ENCODE results near the gene VPS11. TPM values are rescaled to one million over a fixed set of nuclear protein-coding genes. Genes with fewer than 3 reads are reported as not detected.

VPS11 gene
- total RNA-seq, 1 donor from 2014 or later = 13.1 TPM

DNA sequence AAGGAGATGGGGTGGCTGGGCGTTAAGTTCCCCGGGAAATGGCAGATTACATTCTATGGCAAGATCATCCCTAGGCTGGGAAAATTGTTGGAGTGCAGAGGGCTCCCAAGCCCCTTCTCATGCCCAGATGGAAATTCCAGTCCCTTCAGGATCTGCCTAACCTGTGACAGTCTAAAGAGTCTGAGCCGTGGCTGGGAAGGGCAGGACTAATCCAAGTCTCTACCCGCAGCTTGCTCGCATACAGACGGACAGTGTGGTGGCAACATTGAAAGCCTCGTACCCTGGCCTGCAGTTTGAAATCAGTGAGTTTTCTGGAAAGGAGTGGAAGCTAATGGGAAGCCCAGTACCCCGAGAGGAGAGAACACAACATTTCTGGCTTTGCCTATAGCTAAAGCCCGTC is 20.8 kb downstream of the VPS11 start:
- TF ChIP-seq, protein P1, sequence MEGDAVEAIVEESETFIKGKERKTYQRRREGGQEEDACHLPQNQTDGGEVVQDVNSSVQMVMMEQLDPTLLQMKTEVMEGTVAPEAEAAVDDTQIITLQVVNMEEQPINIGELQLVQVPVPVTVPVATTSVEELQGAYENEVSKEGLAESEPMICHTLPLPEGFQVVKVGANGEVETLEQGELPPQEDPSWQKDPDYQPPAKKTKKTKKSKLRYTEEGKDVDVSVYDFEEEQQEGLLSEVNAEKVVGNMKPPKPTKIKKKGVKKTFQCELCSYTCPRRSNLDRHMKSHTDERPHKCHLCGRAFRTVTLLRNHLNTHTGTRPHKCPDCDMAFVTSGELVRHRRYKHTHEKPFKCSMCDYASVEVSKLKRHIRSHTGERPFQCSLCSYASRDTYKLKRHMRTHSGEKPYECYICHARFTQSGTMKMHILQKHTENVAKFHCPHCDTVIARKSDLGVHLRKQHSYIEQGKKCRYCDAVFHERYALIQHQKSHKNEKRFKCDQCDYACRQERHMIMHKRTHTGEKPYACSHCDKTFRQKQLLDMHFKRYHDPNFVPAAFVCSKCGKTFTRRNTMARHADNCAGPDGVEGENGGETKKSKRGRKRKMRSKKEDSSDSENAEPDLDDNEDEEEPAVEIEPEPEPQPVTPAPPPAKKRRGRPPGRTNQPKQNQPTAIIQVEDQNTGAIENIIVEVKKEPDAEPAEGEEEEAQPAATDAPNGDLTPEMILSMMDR (conservative IDR thresholded peaks at IDR 0.05; ENCODE audit: low read depth, low read length) = no peak
- DNase-seq (ENCODE audit: low read depth) = no peak
- no peak overlapping the region for H3K4me3 ChIP-seq (ENCODE audit: low read depth, low read length)

DNA sequence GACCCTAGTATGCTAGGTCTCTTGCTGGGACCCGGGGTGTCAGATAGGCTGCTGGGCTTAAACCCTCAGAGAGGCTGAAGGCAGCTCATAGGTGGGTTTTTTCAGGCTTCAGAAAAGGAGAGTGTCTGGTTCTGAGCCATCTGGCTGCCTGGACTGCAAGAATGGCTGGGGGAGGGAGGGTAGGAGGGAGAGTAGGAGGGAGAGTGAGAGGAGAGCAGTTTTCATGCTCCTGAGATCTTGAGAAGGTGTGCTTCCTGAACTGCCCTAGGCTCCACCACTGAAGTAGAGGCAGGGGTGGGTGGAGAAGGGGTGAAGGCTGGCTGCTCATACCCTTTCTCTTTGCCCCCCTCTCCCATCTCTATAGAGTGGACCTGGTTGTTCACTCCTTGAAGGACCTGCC is 21.7 kb downstream of the VPS11 start:
- TF ChIP-seq, protein P1 (conservative IDR thresholded peaks at IDR 0.05; ENCODE audit: low read depth, low read length) = no peak
- no peak overlapping the region for H3K4me3 ChIP-seq (ENCODE audit: low read depth, low read length)
- DNase-seq (ENCODE audit: low read depth) = no peak

DNA sequence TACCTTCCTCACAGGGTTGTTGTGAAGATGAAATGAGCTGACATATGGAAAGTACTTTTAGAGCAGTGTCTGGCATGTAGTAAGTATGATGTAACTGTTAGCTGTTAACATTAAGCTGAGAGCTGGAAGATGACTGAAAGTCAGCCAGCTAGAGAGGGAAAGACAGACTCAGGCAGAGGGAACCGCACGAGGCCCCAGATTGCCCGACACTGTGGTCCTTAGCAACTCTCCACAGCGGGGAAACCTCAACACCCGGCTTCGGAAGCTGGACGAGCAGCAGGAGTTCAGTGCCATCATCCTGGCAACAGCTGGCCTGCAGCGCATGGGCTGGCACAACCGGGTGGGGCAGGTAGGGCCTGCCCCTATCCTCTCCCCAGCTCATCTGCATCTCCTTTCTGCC is 23.6 kb downstream of the VPS11 start:
- DNase-seq (ENCODE audit: low read depth) = no peak
- TF ChIP-seq, protein P1 (conservative IDR thresholded peaks at IDR 0.05; ENCODE audit: low read depth, low read length) = no peak
- H3K4me3 ChIP-seq (ENCODE audit: low read depth, low read length) = no peak overlapping the region

DNA sequence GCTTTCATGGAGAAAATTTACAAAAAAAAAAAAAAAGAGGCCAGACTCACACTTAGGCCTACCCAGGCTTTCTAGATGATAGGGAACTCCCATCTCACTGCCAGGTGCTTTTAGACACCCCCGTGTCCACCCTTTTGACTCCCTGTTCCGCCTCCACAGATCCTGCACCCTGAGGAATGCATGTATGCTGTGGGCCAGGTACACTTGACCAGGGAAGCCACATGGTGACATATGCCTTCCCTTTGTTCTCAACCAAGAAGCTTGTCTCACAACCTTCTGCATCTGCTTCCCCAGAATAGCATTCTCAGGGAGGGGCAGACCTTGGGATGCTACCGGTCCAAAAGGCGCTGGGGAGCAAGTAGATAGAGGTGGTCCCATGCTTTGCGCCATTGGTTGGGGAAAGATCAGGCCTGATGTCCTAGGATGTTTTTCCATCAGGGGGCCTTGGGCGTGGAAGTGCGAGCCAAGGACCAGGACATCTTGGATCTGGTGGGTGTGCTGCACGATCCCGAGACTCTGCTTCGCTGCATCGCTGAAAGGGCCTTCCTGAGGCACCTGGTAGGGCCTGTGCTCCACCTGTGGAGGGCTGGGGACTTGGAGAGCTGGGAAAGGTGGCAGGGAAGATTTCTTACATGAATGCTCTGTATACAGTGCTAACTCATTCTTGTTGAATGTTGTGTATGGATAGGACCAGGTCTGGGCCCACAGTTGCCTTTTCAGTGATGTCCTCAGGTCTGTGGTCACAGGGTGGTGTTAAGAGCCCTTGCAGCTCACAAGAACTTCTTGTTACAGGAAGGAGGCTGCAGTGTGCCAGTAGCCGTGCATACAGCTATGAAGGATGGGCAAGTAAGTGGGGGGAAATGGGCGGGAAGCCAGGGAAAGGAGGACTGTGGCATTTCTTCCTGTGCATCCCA is 24.6 kb downstream of the VPS11 start:
- TF ChIP-seq, protein P1 (conservative IDR thresholded peaks at IDR 0.05; ENCODE audit: low read depth, low read length) = no peak
- no peak for DNase-seq (ENCODE audit: low read depth)
- H3K4me3 ChIP-seq (ENCODE audit: low read depth, low read length) = no peak overlapping the region

DNA sequence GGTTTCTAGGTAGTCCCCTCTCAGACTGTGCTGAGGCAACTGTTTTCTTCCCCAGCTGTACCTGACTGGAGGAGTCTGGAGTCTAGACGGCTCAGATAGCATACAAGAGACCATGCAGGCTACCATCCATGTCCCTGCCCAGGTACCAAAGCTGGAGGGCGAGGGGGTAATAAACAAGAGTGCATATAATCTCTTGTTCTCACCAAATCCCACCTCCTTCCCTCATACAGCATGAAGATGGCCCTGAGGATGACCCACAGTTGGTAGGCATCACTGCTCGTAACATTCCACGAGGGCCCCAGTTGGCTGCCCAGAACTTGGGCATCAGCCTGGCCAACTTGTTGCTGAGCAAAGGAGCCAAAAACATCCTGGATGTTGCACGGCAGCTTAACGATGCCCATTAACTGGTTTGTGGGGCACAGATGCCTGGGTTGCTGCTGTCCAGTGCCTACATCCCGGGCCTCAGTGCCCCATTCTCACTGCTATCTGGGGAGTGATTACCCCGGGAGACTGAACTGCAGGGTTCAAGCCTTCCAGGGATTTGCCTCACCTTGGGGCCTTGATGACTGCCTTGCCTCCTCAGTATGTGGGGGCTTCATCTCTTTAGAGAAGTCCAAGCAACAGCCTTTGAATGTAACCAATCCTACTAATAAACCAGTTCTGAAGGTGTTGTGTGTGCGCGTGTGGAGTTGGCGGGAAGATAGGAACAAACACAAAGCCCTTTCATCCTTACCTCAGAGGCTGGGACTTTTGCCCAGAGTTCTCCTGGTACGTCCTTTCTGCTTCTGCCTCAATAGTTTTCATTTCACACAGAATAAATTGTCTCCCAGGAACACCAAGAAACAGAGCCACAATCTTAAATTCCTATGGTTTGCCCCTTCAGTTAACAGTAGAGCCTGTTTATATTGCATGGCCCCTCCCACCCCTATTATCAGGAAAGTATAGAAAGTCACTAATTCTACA is 25.5 kb downstream of the VPS11 start:
- DNase-seq (ENCODE audit: low read depth) = no peak
- TF ChIP-seq, protein P1 (conservative IDR thresholded peaks at IDR 0.05; ENCODE audit: low read depth, low read length) = no peak
- peak overlapping the region; percentile 82 for H3K4me3 ChIP-seq (ENCODE audit: low read depth, low read length)

DNA sequence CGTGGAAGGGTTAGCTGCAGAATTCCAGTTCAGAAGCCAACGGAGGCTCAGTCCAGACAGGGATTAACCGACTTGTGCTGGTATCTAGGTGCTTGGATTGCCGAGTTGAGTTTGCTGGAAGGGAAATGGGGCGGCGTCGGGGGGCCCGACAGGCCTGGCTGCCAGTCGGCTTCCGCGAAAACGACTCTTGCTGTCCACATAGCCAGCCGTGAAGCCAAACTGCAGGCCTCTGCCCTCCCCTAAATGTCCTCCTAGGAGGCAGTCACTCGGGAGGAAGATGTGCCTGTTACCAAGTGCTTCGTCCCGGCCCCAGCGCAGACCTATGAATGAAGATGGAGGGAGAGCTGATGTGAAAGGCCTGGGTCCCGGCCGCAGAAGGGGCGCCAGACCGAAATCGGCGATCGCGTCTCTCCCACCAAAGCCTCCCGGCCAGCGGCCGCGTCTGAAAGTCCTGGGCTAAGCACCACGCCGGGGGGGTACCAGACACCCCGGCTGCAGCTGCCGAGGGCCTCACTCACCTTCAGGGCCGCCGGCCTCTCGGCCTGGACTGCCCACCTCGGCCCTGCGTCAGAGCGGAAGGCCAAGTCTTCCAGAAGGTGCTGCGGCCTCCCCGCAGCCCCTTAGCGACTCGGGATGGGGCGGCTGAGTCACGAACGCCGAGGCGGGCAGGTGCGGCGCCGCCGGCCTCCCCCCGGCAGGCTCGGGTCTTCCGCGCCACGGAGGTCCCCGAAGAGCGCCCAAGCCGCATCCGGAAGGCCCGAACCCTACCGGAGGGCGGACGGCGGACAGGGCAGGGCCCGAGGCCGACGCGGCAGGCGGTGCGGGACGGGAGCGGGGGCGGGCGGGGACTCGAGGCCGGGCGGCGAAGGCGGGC is 26.6 kb downstream of the VPS11 start:
- H3K4me3 ChIP-seq (ENCODE audit: low read depth, low read length) = peak overlapping the region; percentile 82
- DNase-seq (ENCODE audit: low read depth) = no peak
- TF ChIP-seq, protein P1 (conservative IDR thresholded peaks at IDR 0.05; ENCODE audit: low read depth, low read length) = no peak
